ENCODE results near the gene TUG1. TPM values are rescaled to one million over a fixed set of nuclear protein-coding genes. Genes with fewer than 3 reads are reported as not detected.
A peak's percentile ranks its signal among the peaks of the same experiment; 100 is the strongest.

Gene TUG1
- total RNA-seq, 1 donor = 74.6 TPM

- Histone ChIP-seq H3K27ac (ENCODE audit: low read depth, low read length) (no peak overlapping the region), H3K4me3 (ENCODE audit: insufficient read depth, low read length) (no peak overlapping the region), H3K4me1 (ENCODE audit: insufficient read depth, low read length) (peaks cover under 1% of the 10 kb centered on the region), H3K27me3 (ENCODE audit: insufficient read depth, low read length) (no peaks in the 10 kb centered on the region), H3K79me2 (ENCODE audit: insufficient read depth, low read length) (peaks cover 71% of the 10 kb centered on the region), H2AFZ (ENCODE audit: low read length) (no peak overlapping the region), H3K9me3 (ENCODE audit: low read depth, low read length) (peaks cover 1% of the 10 kb centered on the region), H3K4me2 (ENCODE audit: insufficient read depth, low read length) (no peak overlapping the region), H3K36me3 (ENCODE audit: insufficient read depth, low read length) (no peaks in the 10 kb centered on the region), H4K20me1 (ENCODE audit: insufficient read depth, low read length) (peaks cover 5% of the 10 kb centered on the region)
- TF ChIP-seq CTCF (IDR thresholded peaks at IDR 0.05; ENCODE audit: extremely low read depth, low read depth, low read length) = no peak
- DNase-seq (ENCODE audit: insufficient read length, low spot score, missing footprints) = no peak
Observed at GRCh38 chr22:30964858-30965257, 4.2 kb upstream of the TUG1 start.

GRCh38 chr22:30968015-30968923 lies 796 bp upstream of the TUG1 start, which contains the start of gene MORC2:
TSS of gene MORC2 (minus strand) at chr22:30968774. CDS start at chr22:30967889, 885 bp downstream.
- DNase-seq (ENCODE audit: insufficient read length, low spot score, missing footprints) = peak; percentile 89
- Histone ChIP-seq H3K27me3 (ENCODE audit: insufficient read depth, low read length) (no peaks in the 10 kb centered on the region), H3K79me2 (ENCODE audit: insufficient read depth, low read length) (peaks cover 90% of the 10 kb centered on the region), H2AFZ (ENCODE audit: low read length) (peak within 1 kb of the TSS; percentile 87), H3K9me3 (ENCODE audit: low read depth, low read length) (peaks cover 1% of the 10 kb centered on the region), H3K4me3 (ENCODE audit: insufficient read depth, low read length) (peak within 1 kb of the TSS; percentile 86), H3K4me1 (ENCODE audit: insufficient read depth, low read length) (peaks cover 11% of the 10 kb centered on the region), H3K27ac (ENCODE audit: low read depth, low read length) (peak within 1 kb of the TSS; percentile 87), H3K4me2 (ENCODE audit: insufficient read depth, low read length) (peak within 1 kb of the TSS; percentile 96), H3K36me3 (ENCODE audit: insufficient read depth, low read length) (peaks cover 21% of the 10 kb centered on the region), H4K20me1 (ENCODE audit: insufficient read depth, low read length) (peaks cover 32% of the 10 kb centered on the region)
- no peak for TF ChIP-seq CTCF (IDR thresholded peaks at IDR 0.05; ENCODE audit: extremely low read depth, low read depth, low read length)

- peaks cover 11% of the 10 kb centered on the region for H3K4me1 ChIP-seq (ENCODE audit: insufficient read depth, low read length)
- peak overlapping the region; percentile 60 for H2AFZ ChIP-seq (ENCODE audit: low read length)
- DNase-seq (ENCODE audit: insufficient read length, low spot score, missing footprints) = peak; percentile 94
- H3K9me3 ChIP-seq (ENCODE audit: low read depth, low read length) = peaks cover 1% of the 10 kb centered on the region
- H3K27ac ChIP-seq (ENCODE audit: low read depth, low read length) = peak overlapping the region; percentile 87
- no peak for TF ChIP-seq CTCF (IDR thresholded peaks at IDR 0.05; ENCODE audit: extremely low read depth, low read depth, low read length)
- H3K4me3 ChIP-seq (ENCODE audit: insufficient read depth, low read length) = peak overlapping the region; percentile 86
- peak overlapping the region; percentile 96 for H3K4me2 ChIP-seq (ENCODE audit: insufficient read depth, low read length)
- peaks cover 90% of the 10 kb centered on the region for H3K79me2 ChIP-seq (ENCODE audit: insufficient read depth, low read length)
- H3K27me3 ChIP-seq (ENCODE audit: insufficient read depth, low read length) = no peaks in the 10 kb centered on the region
- H3K36me3 ChIP-seq (ENCODE audit: insufficient read depth, low read length) = peaks cover 33% of the 10 kb centered on the region
- H4K20me1 ChIP-seq (ENCODE audit: insufficient read depth, low read length) = peaks cover 39% of the 10 kb centered on the region
Observed at GRCh38 chr22:30969532-30970355, 679 bp downstream of the TUG1 start.

Measured in osteoblast (primary cell).